WTC11 (cell line): Measurements from ENCODE around the gene KHDC4.

ENCODE experiments used
- CREM ChIP-seq: sonication (generic); formaldehyde crosslinking; IDR thresholded peaks from 2 replicates; pipeline ENCODE4 v1.8.1; 2022; ENCODE audit warnings: mild to moderate bottlenecking, missing genetic modification reagents, moderate library complexity
- CTCF ChIP-seq: fragments of 200-600 bp; IDR thresholded peaks from 2 replicates; pipeline ENCODE4 v1.8.0; 2022; ENCODE audit warnings: antibody characterized with exemption
- FOXP1 ChIP-seq: sonication (generic); formaldehyde crosslinking; IDR thresholded peaks from 2 replicates; pipeline ENCODE4 v1.8.0; 2022; ENCODE audit warnings: missing genetic modification reagents, mild to moderate bottlenecking, moderate library complexity, borderline replicate concordance
- JUN ChIP-seq: sonication (generic); formaldehyde crosslinking; IDR thresholded peaks from 2 replicates; pipeline ENCODE4 v1.8.0; 2023; ENCODE audit warnings: mild to moderate bottlenecking, missing genetic modification reagents
- SP1 ChIP-seq: sonication (generic); formaldehyde crosslinking; conservative IDR thresholded peaks from 2 replicates; pipeline ENCODE4 v1.8.1; 2022; ENCODE audit warnings: missing genetic modification reagents
- TCF7 ChIP-seq: sonication (generic); formaldehyde crosslinking; IDR thresholded peaks from 2 replicates; pipeline ENCODE4 v1.8.0; 2022; ENCODE audit warnings: mild to moderate bottlenecking, low read depth, missing genetic modification reagents, moderate library complexity
- ZNF416 ChIP-seq: fragments of 250-450 bp; sonication (Bioruptor Pico); IDR thresholded peaks from 2 replicates; pipeline ENCODE4 v1.9.0; 2021; ENCODE audit warnings: mild to moderate bottlenecking, inconsistent platforms
- ZNF425 ChIP-seq: fragments of 250-450 bp; sonication (Bioruptor Pico); conservative IDR thresholded peaks from 2 replicates; pipeline ENCODE4 v1.9.0; 2021; ENCODE audit warnings: mild to moderate bottlenecking
- TF ChIP-seq, protein P1 (sequence below): sonication (generic); formaldehyde crosslinking; IDR thresholded peaks from 2 replicates; pipeline ENCODE4 v1.8.1; 2023; ENCODE audit warnings: mild to moderate bottlenecking, missing genetic modification reagents
- TF ChIP-seq, protein P2 (sequence below): sonication (generic); formaldehyde crosslinking; IDR thresholded peaks from 2 replicates; pipeline ENCODE4 v1.8.0; 2022; ENCODE audit warnings: mild to moderate bottlenecking, missing genetic modification reagents

- TF ChIP-seq CTCF (no peak), ZNF416 (CRISPR knock-in tag) (no peak), TCF7 (CRISPR knock-in tag) (no peak), JUN (CRISPR knock-in tag) (no peak), ZNF425 (CRISPR knock-in tag) (no peak), SP1 (CRISPR knock-in tag) (no peak), FOXP1 (no peak), CREM (no peak)
- TF ChIP-seq, protein P1, sequence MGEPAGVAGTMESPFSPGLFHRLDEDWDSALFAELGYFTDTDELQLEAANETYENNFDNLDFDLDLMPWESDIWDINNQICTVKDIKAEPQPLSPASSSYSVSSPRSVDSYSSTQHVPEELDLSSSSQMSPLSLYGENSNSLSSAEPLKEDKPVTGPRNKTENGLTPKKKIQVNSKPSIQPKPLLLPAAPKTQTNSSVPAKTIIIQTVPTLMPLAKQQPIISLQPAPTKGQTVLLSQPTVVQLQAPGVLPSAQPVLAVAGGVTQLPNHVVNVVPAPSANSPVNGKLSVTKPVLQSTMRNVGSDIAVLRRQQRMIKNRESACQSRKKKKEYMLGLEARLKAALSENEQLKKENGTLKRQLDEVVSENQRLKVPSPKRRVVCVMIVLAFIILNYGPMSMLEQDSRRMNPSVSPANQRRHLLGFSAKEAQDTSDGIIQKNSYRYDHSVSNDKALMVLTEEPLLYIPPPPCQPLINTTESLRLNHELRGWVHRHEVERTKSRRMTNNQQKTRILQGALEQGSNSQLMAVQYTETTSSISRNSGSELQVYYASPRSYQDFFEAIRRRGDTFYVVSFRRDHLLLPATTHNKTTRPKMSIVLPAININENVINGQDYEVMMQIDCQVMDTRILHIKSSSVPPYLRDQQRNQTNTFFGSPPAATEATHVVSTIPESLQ (CRISPR knock-in tag) = no peak
- TF ChIP-seq, protein P2, sequence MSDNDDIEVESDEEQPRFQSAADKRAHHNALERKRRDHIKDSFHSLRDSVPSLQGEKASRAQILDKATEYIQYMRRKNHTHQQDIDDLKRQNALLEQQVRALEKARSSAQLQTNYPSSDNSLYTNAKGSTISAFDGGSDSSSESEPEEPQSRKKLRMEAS (CRISPR knock-in tag) = no peak
Measured at GRCh38 chr1:155872527-155872926, 61.7 kb downstream of the KHDC4 start.
